Activated CD8-positive, alpha-beta memory T cell treated with anti-CD3 and anti-CD28 coated beads, Interleukin-2, amount 10 ng/mL, durations not matched to agents 7 days and 5 days (primary cell): ENCODE data around the gene SLC11A2. TPM values are rescaled to one million over a fixed set of nuclear protein-coding genes. Genes with fewer than 3 reads are reported as not detected.

Experiments
- ATAC-seq: fragments of 150-1000 bp; cut with Tn5 transposase; one replicate; pipeline ENCODE4 v1.10.0; 2021; ENCODE audit warnings: moderate library complexity
- CTCF ChIA-PET: fragments of 350-600 bp; sonication (Branson Sonifier 250); formaldehyde crosslinking; loops from one replicate; lab custom pipeline; 2021; ENCODE audit warnings: antibody characterized with exemption; lab: Charles Lee
- DNase-seq: peaks from one replicate; pipeline ENCODE4 v3.0.0-alpha.2; 2020
- H3K27ac Mint-ChIP-seq: one replicate; pipeline ENCODE4 v1.8.0; 2021; ENCODE audit warnings: mild to moderate bottlenecking, mixed read lengths
- H3K27me3 Mint-ChIP-seq: one replicate; pipeline ENCODE4 v1.8.0; 2021; ENCODE audit warnings: mixed read lengths
- H3K36me3 Mint-ChIP-seq: one replicate; pipeline ENCODE4 v1.8.0; 2021; ENCODE audit warnings: mild to moderate bottlenecking, mixed read lengths
- H3K4me1 Mint-ChIP-seq: one replicate; pipeline ENCODE4 v1.8.0; 2021; ENCODE audit warnings: mixed read lengths
- H3K4me3 Mint-ChIP-seq: one replicate; pipeline ENCODE4 v1.8.0; 2021; ENCODE audit warnings: mild to moderate bottlenecking, moderate library complexity, mixed read lengths
- H3K9me3 Mint-ChIP-seq: one replicate; pipeline ENCODE4 v1.8.0; 2022; ENCODE audit warnings: low read depth, mixed read lengths
- total RNA-seq, 2 experiments: library from RNA; stranded (reverse); gene quantifications; one replicate each; pipeline ENCODE4 v1.2.3, GENCODE V29; 2021

Gene SLC11A2
- total RNA-seq, 2 experiments from 2014 or later: 38.2 to 42.3 TPM

- no peaks in the 10 kb centered on the region for H3K9me3 Mint-ChIP-seq
- H3K36me3 Mint-ChIP-seq: peaks cover 30% of the 10 kb centered on the region
- DNase-seq (no peak), ATAC-seq (no peak)
- peak overlapping the region; percentile 94 for H3K27ac Mint-ChIP-seq
- CTCF ChIA-PET: interaction anchor here (0.6 to 2.0 kb wide), 11 partner anchors 8 to 964 kb away, joined by 3 to 10 read pairs (median 3); partner anchors contain the start of genes CSRNP2, POU6F1 and SLC11A2
- peak overlapping the region; percentile 98 for H3K4me3 Mint-ChIP-seq
- no peaks in the 10 kb centered on the region for H3K27me3 Mint-ChIP-seq
- peaks cover 32% of the 10 kb centered on the region for H3K4me1 Mint-ChIP-seq
These were observed 22.6 kb upstream of the SLC11A2 start for GRCh38 chr12:51048661-51049251.

- peak; percentile 98 for ATAC-seq
- H3K4me1 Mint-ChIP-seq: peaks cover 35% of the 10 kb centered on the region
- no peaks in the 10 kb centered on the region for H3K27me3 Mint-ChIP-seq
- peaks cover 22% of the 10 kb centered on the region for H3K36me3 Mint-ChIP-seq
- H3K4me3 Mint-ChIP-seq: peak within 1 kb of the TSS; percentile 98
- peak within 1 kb of the TSS; percentile 94 for H3K27ac Mint-ChIP-seq
- peak; percentile 96 for DNase-seq
- CTCF ChIA-PET: interaction anchor here (0.6 to 2.8 kb wide), 18 partner anchors 9 to 964 kb away, joined by 3 to 10 read pairs (median 4); partner anchors contain the start of genes CSRNP2, DAZAP2, POU6F1 and SLC11A2
- no peaks in the 10 kb centered on the region for H3K9me3 Mint-ChIP-seq
These were observed 21.7 kb upstream of the SLC11A2 start, which contains the start of gene LETMD1 for GRCh38 chr12:51047655-51048540. Gene LETMD1, plus strand, starts transcription at chr12:51048327. Its CDS starts 30 bp downstream, at chr12:51048357.

GRCh38 chr12:51036279-51036678 is 10.1 kb upstream of the SLC11A2 start:
- H3K36me3 Mint-ChIP-seq: no peaks in the 10 kb centered on the region
- H3K9me3 Mint-ChIP-seq: no peaks in the 10 kb centered on the region
- DNase-seq (no peak), ATAC-seq (no peak)
- no peaks in the 10 kb centered on the region for H3K4me1 Mint-ChIP-seq
- H3K27me3 Mint-ChIP-seq: no peaks in the 10 kb centered on the region
- H3K4me3 Mint-ChIP-seq: no peak overlapping the region
- CTCF ChIA-PET: interaction anchor here (0.9 kb wide), 1 partner anchor 32 kb away, joined by 3 read pairs; no protein-coding TSS in a partner anchor
- no peak overlapping the region for H3K27ac Mint-ChIP-seq

GRCh38 chr12:51033457-51034089 is 7.4 kb upstream of the SLC11A2 start:
- Mint-ChIP-seq H3K4me1 (no peaks in the 10 kb centered on the region), H3K4me3 (no peak overlapping the region), H3K9me3 (no peaks in the 10 kb centered on the region), H3K27me3 (peaks cover 4% of the 10 kb centered on the region), H3K36me3 (no peaks in the 10 kb centered on the region), H3K27ac (no peak overlapping the region)
- CTCF ChIA-PET: no interaction called here
- ATAC-seq (no peak), DNase-seq (no peak)

- H3K4me1 Mint-ChIP-seq: peaks cover 2% of the 10 kb centered on the region
- H3K27ac Mint-ChIP-seq: no peak overlapping the region
- DNase-seq: no peak
- CTCF ChIA-PET: no interaction called here
- H3K36me3 Mint-ChIP-seq: no peaks in the 10 kb centered on the region
- H3K4me3 Mint-ChIP-seq: no peak overlapping the region
- H3K27me3 Mint-ChIP-seq: peaks cover 6% of the 10 kb centered on the region
- no peak for ATAC-seq
- H3K9me3 Mint-ChIP-seq: no peaks in the 10 kb centered on the region
These were observed 6.9 kb upstream of the SLC11A2 start for GRCh38 chr12:51033048-51033447.

GRCh38 chr12:51028813-51029150 is 2.6 kb upstream of the SLC11A2 start:
- H3K27ac Mint-ChIP-seq: no peak overlapping the region
- H3K4me3 Mint-ChIP-seq: no peak overlapping the region
- CTCF ChIA-PET: interaction anchor here (0.5 to 4.6 kb wide), 9 partner anchors 10 to 1631 kb away, joined by 3 to 46 read pairs (median 4); partner anchors contain the start of genes ATF1 and DIP2B
- H3K4me1 Mint-ChIP-seq: peaks cover 24% of the 10 kb centered on the region
- H3K27me3 Mint-ChIP-seq: peaks cover 6% of the 10 kb centered on the region
- no peak for DNase-seq
- no peaks in the 10 kb centered on the region for H3K9me3 Mint-ChIP-seq
- no peak for ATAC-seq
- no peaks in the 10 kb centered on the region for H3K36me3 Mint-ChIP-seq

- no peaks in the 10 kb centered on the region for H3K36me3 Mint-ChIP-seq
- no peaks in the 10 kb centered on the region for H3K9me3 Mint-ChIP-seq
- no peak for ATAC-seq
- peaks cover 29% of the 10 kb centered on the region for H3K4me1 Mint-ChIP-seq
- no peak for DNase-seq
- no peak overlapping the region for H3K27ac Mint-ChIP-seq
- no peak overlapping the region for H3K4me3 Mint-ChIP-seq
- H3K27me3 Mint-ChIP-seq: peaks cover 6% of the 10 kb centered on the region
- CTCF ChIA-PET: interaction anchor here (0.5 to 4.6 kb wide), 13 partner anchors 9 to 1631 kb away, joined by 3 to 46 read pairs (median 3); partner anchors contain the start of genes ATF1 and DIP2B
These were observed 2.1 kb upstream of the SLC11A2 start for GRCh38 chr12:51028126-51028812.

- H3K27ac Mint-ChIP-seq: no peak overlapping the region
- peaks cover 6% of the 10 kb centered on the region for H3K27me3 Mint-ChIP-seq
- H3K4me1 Mint-ChIP-seq: peaks cover 33% of the 10 kb centered on the region
- no peaks in the 10 kb centered on the region for H3K36me3 Mint-ChIP-seq
- H3K4me3 Mint-ChIP-seq: no peak overlapping the region
- H3K9me3 Mint-ChIP-seq: no peaks in the 10 kb centered on the region
- DNase-seq (no peak), ATAC-seq (no peak)
- CTCF ChIA-PET: interaction anchor here (0.6 to 4.6 kb wide), 13 partner anchors 8 to 523 kb away, joined by 3 to 46 read pairs (median 4); partner anchors contain the start of genes ATF1 and DIP2B
These were observed 1.2 kb upstream of the SLC11A2 start for GRCh38 chr12:51027342-51027835.

GRCh38 chr12:51025338-51025835 is 797 bp downstream of the SLC11A2 start:
- no peak for ATAC-seq

GRCh38 chr12:51023625-51024382 is 2.4 kb downstream of the SLC11A2 start:
- H3K9me3 Mint-ChIP-seq: no peaks in the 10 kb centered on the region
- CTCF ChIA-PET: interaction anchor here (0.6 to 4.6 kb wide), 2 partner anchors 202 to 259 kb away, joined by 3 to 46 read pairs; partner anchors contain the start of gene ATF1
- peaks cover 4% of the 10 kb centered on the region for H3K27me3 Mint-ChIP-seq
- H3K36me3 Mint-ChIP-seq: no peaks in the 10 kb centered on the region
- H3K4me3 Mint-ChIP-seq: peak overlapping the region; percentile 87
- no peak for ATAC-seq
- no peak for DNase-seq
- peak overlapping the region; percentile 90 for H3K27ac Mint-ChIP-seq
- H3K4me1 Mint-ChIP-seq: peaks cover 52% of the 10 kb centered on the region

More at GRCh38 chr12:51025338-51025835, 797 bp downstream of the SLC11A2 start:
- CTCF ChIA-PET: interaction anchor here (0.9 to 4.6 kb wide), 7 partner anchors 39 to 316 kb away, joined by 3 to 46 read pairs (median 4); partner anchors contain the start of gene ATF1
- H3K36me3 Mint-ChIP-seq: no peaks in the 10 kb centered on the region
- H3K9me3 Mint-ChIP-seq: no peaks in the 10 kb centered on the region
- peaks cover 6% of the 10 kb centered on the region for H3K27me3 Mint-ChIP-seq
- H3K27ac Mint-ChIP-seq: peak overlapping the region; percentile 90
- peak overlapping the region; percentile 87 for H3K4me3 Mint-ChIP-seq
- H3K4me1 Mint-ChIP-seq: peaks cover 50% of the 10 kb centered on the region
- DNase-seq: no peak

- Mint-ChIP-seq H3K36me3 (no peaks in the 10 kb centered on the region), H3K4me1 (peaks cover 44% of the 10 kb centered on the region), H3K27ac (peak overlapping the region; percentile 47), H3K27me3 (no peaks in the 10 kb centered on the region), H3K9me3 (no peaks in the 10 kb centered on the region), H3K4me3 (peak overlapping the region; percentile 9)
- DNase-seq: no peak
- ATAC-seq: no peak
- CTCF ChIA-PET: interaction anchor here (1.1 to 1.9 kb wide), 4 partner anchors 8 to 257 kb away, joined by 3 to 8 read pairs (median 4); no protein-coding TSS in a partner anchor
These were observed 4.5 kb downstream of the SLC11A2 start for GRCh38 chr12:51021694-51022093.
